Natural killer cell (primary cell): Measurements from ENCODE around the gene SCN10A. TPM values are rescaled to one million over a fixed set of nuclear protein-coding genes. Genes with fewer than 3 reads are reported as not detected.

ENCODE experiments used
- ATAC-seq, 3 donors: fragments of 150-1000 bp in 2 of 3; fragments of 200-7000 bp in 1 of 3; cut with Tn5 transposase; 1 replicate in 1 of 3; 2 replicates in 2 of 3; pipeline ENCODE4 v1.10.0; 2021; ENCODE audit warnings: mild to moderate bottlenecking in 2 of 3, moderate library complexity in 2 of 3
- DNase-seq, 2 donors: peaks; one replicate each; pipeline versions ENCODE4 v3.0.0 to v3.0.0-alpha.2; 2013 to 2021; ENCODE audit warnings: mixed read lengths in 1 of 2
- H3K27ac ChIP-seq: one replicate; pipeline ENCODE4 v1.5.1; 2013; ENCODE audit warnings: mild to moderate bottlenecking, low read length
- H3K27me3 ChIP-seq: one replicate; pipeline ENCODE4 v1.6.1; 2013; ENCODE audit warnings: low read length; ENCODE audit not compliant: control insufficient read depth, insufficient read depth
- H3K36me3 ChIP-seq: one replicate; pipeline ENCODE4 v1.6.1; 2013; ENCODE audit warnings: low read length; ENCODE audit not compliant: control insufficient read depth, insufficient read depth
- H3K4me1 ChIP-seq: one replicate; pipeline ENCODE4 v1.6.1; 2013; ENCODE audit warnings: low read length; ENCODE audit not compliant: control insufficient read depth, insufficient read depth
- H3K4me3 ChIP-seq: one replicate; pipeline ENCODE4 v1.5.1; 2013; ENCODE audit warnings: low read length
- H3K9me3 ChIP-seq: one replicate; pipeline ENCODE4 v1.6.1; 2013; ENCODE audit warnings: low read length; ENCODE audit not compliant: control insufficient read depth, insufficient read depth
- H3K27ac Mint-ChIP-seq, 2 donors: one replicate each; pipeline ENCODE4 v1.8.0; 2022; ENCODE audit warnings: mild to moderate bottlenecking in 2 of 2, mixed read lengths in 2 of 2, moderate library complexity in 1 of 2
- H3K27me3 Mint-ChIP-seq, 2 donors: one replicate each; pipeline ENCODE4 v1.8.0; 2022; ENCODE audit warnings: low read depth in 2 of 2, mixed read lengths in 2 of 2
- H3K36me3 Mint-ChIP-seq: one replicate; pipeline ENCODE4 v1.8.0; 2022; ENCODE audit warnings: mixed read lengths
- H3K4me1 Mint-ChIP-seq, 2 donors: one replicate each; pipeline ENCODE4 v1.8.0; 2022; ENCODE audit warnings: mixed read lengths in 2 of 2
- H3K4me3 Mint-ChIP-seq: one replicate; pipeline ENCODE4 v1.8.0; 2022; ENCODE audit warnings: mild to moderate bottlenecking, moderate library complexity, mixed read lengths
- H3K9me3 Mint-ChIP-seq, 2 donors: one replicate each; pipeline ENCODE4 v1.8.0; 2022; ENCODE audit warnings: mixed read lengths in 2 of 2
- CTCF ChIP-seq: fragments of 200-600 bp; IDR thresholded peaks from one replicate; pipeline ENCODE4 v1.8.0; 2022; ENCODE audit warnings: antibody characterized with exemption
- WGBS: methylation state at CpG from one replicate; pipeline ENCODE4 v1.1.7; 2013; ENCODE audit warnings: missing lambda C conversion rate; ENCODE audit not compliant: insufficient coverage; 5-methylcytosine and 5-hydroxymethylcytosine counted together
- intact Hi-C: fragments of 100-400 bp; cut with micrococcal nuclease; formaldehyde crosslinking; loops from one replicate; pipeline ENCODE4 v1.14.2; 2022
- total RNA-seq, 4 donors: library from RNA; stranded (reverse); fragments of 120-200 nt in 1 of 4; gene quantifications; one replicate each; pipeline versions ENCODE4 v1.2.3 to v1.2.4, GENCODE V29; 2013 to 2022

SCN10A gene
- total RNA-seq, 3 donors from 2014 or later (not counting 1 experiment from before 2014, with no cell fraction given) = not detected

GRCh38 chr3:38738630-38739395, 77.2 kb downstream of the SCN10A start:
- H3K4me3 ChIP-seq = no peak overlapping the region
- H3K36me3 ChIP-seq = no peaks in the 10 kb centered on the region
- no peak for TF ChIP-seq CTCF
- H3K27ac ChIP-seq = no peak overlapping the region
- ATAC-seq (no peak), DNase-seq (no peak)
- H3K36me3 Mint-ChIP-seq = no peaks in the 10 kb centered on the region
- H3K4me1 ChIP-seq = no peaks in the 10 kb centered on the region
- H3K27me3 ChIP-seq = no peaks in the 10 kb centered on the region
- intact Hi-C loops = no loop called here
- no peak overlapping the region for H3K4me3 Mint-ChIP-seq
- no peaks in the 10 kb centered on the region for H3K4me1 Mint-ChIP-seq
- no peaks in the 10 kb centered on the region for H3K9me3 Mint-ChIP-seq
- peaks cover 14% of the 10 kb centered on the region in 2 donors for H3K27me3 Mint-ChIP-seq
- no peaks in the 10 kb centered on the region for H3K9me3 ChIP-seq
- 70% methylated on average over 13 of the region's 13 CpGs for WGBS
- no peak overlapping the region for H3K27ac Mint-ChIP-seq

- H3K27me3 Mint-ChIP-seq = peaks cover 0 to 8% of the 10 kb centered on the region in 2 donors
- Histone ChIP-seq H3K9me3 (no peaks in the 10 kb centered on the region), H3K27me3 (no peaks in the 10 kb centered on the region), H3K27ac (no peak overlapping the region), H3K36me3 (no peaks in the 10 kb centered on the region), H3K4me1 (no peaks in the 10 kb centered on the region), H3K4me3 (no peak overlapping the region)
- no peaks in the 10 kb centered on the region for H3K36me3 Mint-ChIP-seq
- TF ChIP-seq CTCF = no peak
- no peak overlapping the region for H3K4me3 Mint-ChIP-seq
- H3K9me3 Mint-ChIP-seq = no peaks in the 10 kb centered on the region
- no peak overlapping the region for H3K27ac Mint-ChIP-seq
- H3K4me1 Mint-ChIP-seq = no peaks in the 10 kb centered on the region
- ATAC-seq (no peak), DNase-seq (no peak)
- intact Hi-C loops = no loop called here
- 79% methylated on average over 3 of the region's 3 CpGs for WGBS
Measured at GRCh38 chr3:38731522-38731921, 84.5 kb downstream of the SCN10A start.

- Mint-ChIP-seq H3K9me3 (no peaks in the 10 kb centered on the region), H3K27me3 (peaks cover 0 to 10% of the 10 kb centered on the region in 2 donors), H3K4me3 (no peak overlapping the region), H3K4me1 (no peaks in the 10 kb centered on the region), H3K27ac (no peak overlapping the region), H3K36me3 (no peaks in the 10 kb centered on the region)
- no peak overlapping the region for H3K27ac ChIP-seq
- ATAC-seq (no peak), DNase-seq (no peak)
- no peaks in the 10 kb centered on the region for H3K36me3 ChIP-seq
- no peaks in the 10 kb centered on the region for H3K9me3 ChIP-seq
- intact Hi-C loops = no loop called here
- no peak overlapping the region for H3K4me3 ChIP-seq
- no peaks in the 10 kb centered on the region for H3K4me1 ChIP-seq
- TF ChIP-seq CTCF = no peak
- H3K27me3 ChIP-seq = no peaks in the 10 kb centered on the region
Measured at GRCh38 chr3:38730281-38730680, 85.7 kb downstream of the SCN10A start.

- no peaks in the 10 kb centered on the region for H3K36me3 Mint-ChIP-seq
- peaks cover 0 to 10% of the 10 kb centered on the region in 2 donors for H3K27me3 Mint-ChIP-seq
- no peaks in the 10 kb centered on the region for H3K27me3 ChIP-seq
- H3K9me3 ChIP-seq = no peaks in the 10 kb centered on the region
- intact Hi-C loops = no loop called here
- no peaks in the 10 kb centered on the region for H3K9me3 Mint-ChIP-seq
- H3K27ac Mint-ChIP-seq = no peak overlapping the region
- no peak overlapping the region for H3K4me3 ChIP-seq
- TF ChIP-seq CTCF = no peak
- no peak overlapping the region for H3K4me3 Mint-ChIP-seq
- H3K36me3 ChIP-seq = no peaks in the 10 kb centered on the region
- H3K4me1 ChIP-seq = no peaks in the 10 kb centered on the region
- no peak for ATAC-seq
- H3K4me1 Mint-ChIP-seq = no peaks in the 10 kb centered on the region
- WGBS = 0% methylated on average over 1 of the region's 1 CpG
- no peak for DNase-seq
- no peak overlapping the region for H3K27ac ChIP-seq
Measured at GRCh38 chr3:38728008-38728407, 88.0 kb downstream of the SCN10A start.
